GM21528 (cell line): ENCODE data around the gene SIPA1L3.
"Not testable (repeated sequence)": the region's sequence is repeated elsewhere in the genome, so short reads cannot be mapped to it uniquely, and the experiment has no call there.

Experiments
- ATAC-seq: cut with Tn5 transposase; IDR thresholded peaks from one replicate; pipeline ENCODE4 v1.9.1; 2021; ENCODE audit warnings: mild to moderate bottlenecking, moderate library complexity; ENCODE audit not compliant: unreplicated experiment, low FRiP score

SIPA1L3 gene

GRCh38 chr19:38015761-38016160, 108.8 kb downstream of the SIPA1L3 start:
- no peak for ATAC-seq

- ATAC-seq: no peak
Observed at GRCh38 chr19:38017401-38018151, 110.6 kb downstream of the SIPA1L3 start.

GRCh38 chr19:38018694-38019395, 111.8 kb downstream of the SIPA1L3 start:
- no peak for ATAC-seq

- ATAC-seq: no peak
Observed at GRCh38 chr19:38019396-38019724, 112.4 kb downstream of the SIPA1L3 start.

- no peak for ATAC-seq
Observed at GRCh38 chr19:38020311-38020710, 113.3 kb downstream of the SIPA1L3 start.

GRCh38 chr19:38021352-38021751, 114.3 kb downstream of the SIPA1L3 start:
- ATAC-seq: no peak

GRCh38 chr19:38022791-38023670, 116.0 kb downstream of the SIPA1L3 start:
- no peak for ATAC-seq

GRCh38 chr19:38023671-38024541, 116.9 kb downstream of the SIPA1L3 start:
- no peak for ATAC-seq

- ATAC-seq: no peak
Observed at GRCh38 chr19:38024992-38025908, 118.2 kb downstream of the SIPA1L3 start.

GRCh38 chr19:38025909-38026307, 118.9 kb downstream of the SIPA1L3 start:
- no peak for ATAC-seq

- no peak for ATAC-seq
Observed at GRCh38 chr19:38028913-38029510, 122.0 kb downstream of the SIPA1L3 start.

GRCh38 chr19:38030001-38030400, 123.0 kb downstream of the SIPA1L3 start:
- ATAC-seq: not testable (repeated sequence)

GRCh38 chr19:38030686-38031422, 123.8 kb downstream of the SIPA1L3 start:
- no peak for ATAC-seq

- ATAC-seq: no peak
Observed at GRCh38 chr19:38031423-38031770, 124.4 kb downstream of the SIPA1L3 start.

- ATAC-seq: no peak
Observed at GRCh38 chr19:38032151-38032550, 125.1 kb downstream of the SIPA1L3 start.

GRCh38 chr19:38032951-38033350, 125.9 kb downstream of the SIPA1L3 start:
- no peak for ATAC-seq

GRCh38 chr19:38033658-38034491, 126.9 kb downstream of the SIPA1L3 start:
- peak; percentile 72 for ATAC-seq
